Lung (tissue), 12 donors: ENCODE results near the gene NINL. TPM values are rescaled to one million over a fixed set of nuclear protein-coding genes. Genes with fewer than 3 reads are reported as not detected.
"Not testable (repeated sequence)": the region's sequence is repeated elsewhere in the genome, so short reads cannot be mapped to it uniquely, and the experiment has no call there.

Experiments used
- ATAC-seq: fragments of 200-7000 bp; cut with Tn5 transposase; one replicate; pipeline ENCODE4 v1.9.1; 2020; ENCODE audit warnings: moderate number of reproducible peaks; ENCODE audit not compliant: insufficient read depth, low FRiP score
- DNase-seq, 3 donors: peaks; one replicate each; pipeline ENCODE4 v3.0.0-alpha.2; 2013 to 2017
- H3K27ac ChIP-seq, 2 donors: one replicate each; pipeline ENCODE4 v1.5.1; 2013; ENCODE audit warnings: mild to moderate bottlenecking in 2 of 2, moderate library complexity in 2 of 2, control low read depth in 1 of 2, inconsistent platforms in 1 of 2, low read depth in 1 of 2, low read length in 1 of 2
- H3K27me3 ChIP-seq, 3 donors: one replicate each; pipeline ENCODE4 v1.5.1; 2013; ENCODE audit warnings: low read length in 2 of 3; ENCODE audit not compliant: control insufficient read depth in 3 of 3, insufficient read depth in 3 of 3
- H3K36me3 ChIP-seq, 4 donors: one replicate each; pipeline ENCODE4 v1.5.1; 2013; ENCODE audit warnings: low read length in 4 of 4, mild to moderate bottlenecking in 1 of 4, moderate library complexity in 1 of 4; ENCODE audit not compliant: control insufficient read depth in 4 of 4, insufficient read depth in 4 of 4
- H3K4me1 ChIP-seq, 5 donors: one replicate each; pipeline ENCODE4 v1.5.1; 2013; ENCODE audit warnings: low read length in 5 of 5, mild to moderate bottlenecking in 2 of 5, moderate library complexity in 1 of 5; ENCODE audit not compliant: control insufficient read depth in 5 of 5, insufficient read depth in 5 of 5
- H3K4me3 ChIP-seq: one replicate; pipeline ENCODE4 v1.5.1; 2013; ENCODE audit warnings: mild to moderate bottlenecking, control low read depth, moderate library complexity
- H3K9ac ChIP-seq, 2 donors: one replicate each; pipeline ENCODE4 v1.5.1; 2013; ENCODE audit warnings: low read length in 2 of 2, control low read depth in 1 of 2; ENCODE audit not compliant: insufficient read depth in 1 of 2
- H3K9me3 ChIP-seq, 4 donors: one replicate each; pipeline ENCODE4 v1.5.1; 2013; ENCODE audit warnings: low read length in 3 of 4, mild to moderate bottlenecking in 1 of 4, moderate library complexity in 1 of 4; ENCODE audit not compliant: control insufficient read depth in 4 of 4, insufficient read depth in 3 of 4
- CTCF ChIP-seq: IDR thresholded peaks from 2 replicates; pipeline ENCODE4 v1.5.1; 2012; ENCODE audit warnings: mild to moderate bottlenecking; ENCODE audit errors: control extremely low read depth, extremely low read depth
- WGBS, 2 donors: extraction: QIAGEN DNeasy Blood & Tissue Kit; methylation state at CpG; one replicate each; pipeline ENCODE4 v1.1.7; 2013; 5-methylcytosine and 5-hydroxymethylcytosine counted together
- polyA plus RNA-seq, 2 donors: library from polyadenylated mRNA; stranded (reverse); fragments of 200-250 nt; gene quantifications; one replicate each; pipeline ENCODE4 v1.2.1, GENCODE V29; 2013
- total RNA-seq, 2 donors: library from RNA; depleted of rRNA in 1 of 2; stranded (reverse); fragments of >200 nt in 1 of 2; gene quantifications; one replicate each; pipeline ENCODE4 v1.2.1, GENCODE V29; 2014 to 2021
- donor health status: control.
- donor health status: control.
- donor health status: Bipolar disorder and iron deficiency.
- donor health status: healthy.
- donor health status: DM: yes; HTN: yes; CAD: no.

NINL gene
- total and polyA plus RNA-seq, 4 donors, result 4.5 to 25.9 (median 12.0) TPM

- H3K4me3 ChIP-seq, result no peak overlapping the region
- H3K9ac ChIP-seq, result no peak overlapping the region
- ATAC-seq (no peak), DNase-seq (no peak)
- no peak for TF ChIP-seq CTCF
- H3K4me1 ChIP-seq, result peaks cover 0 to 5% (median 0%) of the 10 kb centered on the region in 5 donors
- WGBS, 2 donors, result 72 to 73% methylated on average over 2 of the region's 2 CpGs
- no peak overlapping the region for H3K27ac ChIP-seq
- no peaks in the 10 kb centered on the region for H3K9me3 ChIP-seq
- no peaks in the 10 kb centered on the region for H3K27me3 ChIP-seq
- H3K36me3 ChIP-seq, result no peaks in the 10 kb centered on the region
Measured at GRCh38 chr20:25601659-25602058, 16.3 kb upstream of the NINL start.

- Histone ChIP-seq H3K4me1 (peaks cover 0 to 5% (median 0%) of the 10 kb centered on the region in 5 donors), H3K9ac (no peak overlapping the region), H3K27ac (no peak overlapping the region), H3K27me3 (no peaks in the 10 kb centered on the region), H3K36me3 (no peaks in the 10 kb centered on the region), H3K9me3 (no peaks in the 10 kb centered on the region), H3K4me3 (no peak overlapping the region)
- 71 to 80% methylated on average over 10 of the region's 10 CpGs for WGBS, 2 donors
- peak in 2 of 3 donors; percentile 7 to 25 for DNase-seq
- no peak for TF ChIP-seq CTCF
- ATAC-seq, result no peak
Measured at GRCh38 chr20:25600632-25601031, 15.3 kb upstream of the NINL start.

- 62 to 74% methylated on average over 9 of the region's 9 CpGs for WGBS, 2 donors
- Histone ChIP-seq H3K4me1 (peaks cover 0 to 9% (median 0%) of the 10 kb centered on the region in 5 donors), H3K27ac (no peak overlapping the region), H3K4me3 (no peak overlapping the region), H3K36me3 (no peaks in the 10 kb centered on the region), H3K9me3 (no peaks in the 10 kb centered on the region), H3K27me3 (no peaks in the 10 kb centered on the region), H3K9ac (peak overlapping the region in 1 of 2 donors; percentile 17)
- ATAC-seq, result no peak
- peak; percentile 45 to 86 (median 80) for DNase-seq
- no peak for TF ChIP-seq CTCF
Measured at GRCh38 chr20:25592135-25592852, 7.0 kb upstream of the NINL start.

GRCh38 chr20:25590778-25591177, 5.4 kb upstream of the NINL start:
- 94 to 97% methylated on average over 4 of the region's 4 CpGs for WGBS, 2 donors
- H3K36me3 ChIP-seq, H3K27ac ChIP-seq, H3K9me3 ChIP-seq, H3K4me3 ChIP-seq, H3K27me3 ChIP-seq, DNase-seq, H3K9ac ChIP-seq, H3K4me1 ChIP-seq, ATAC-seq: not testable (repeated sequence)
